K562 (cell line): ENCODE results near the gene NBPF14. TPM values are rescaled to one million over a fixed set of nuclear protein-coding genes. Genes with fewer than 3 reads are reported as not detected.
A peak's percentile ranks its signal among the peaks of the same experiment; 100 is the strongest.
"Not testable (repeated sequence)": the region's sequence is repeated elsewhere in the genome, so short reads cannot be mapped to it uniquely, and the experiment has no call there.

Experiments used
- ATF1 ChIP-seq, 2 experiments: fragments of 450-650 bp in 1 of 2; IDR thresholded peaks; 2 replicates each; pipeline ENCODE4 v1.6.1; 2016; ENCODE audit warnings: missing compliant biosample characterization in 1 of 2, missing genetic modification characterization in 1 of 2
- ATF7 ChIP-seq: fragments of 450-650 bp; IDR thresholded peaks from 2 replicates; pipeline ENCODE4 v1.7.1; 2014; ENCODE audit warnings: mild to moderate bottlenecking, moderate library complexity
- FOXO4 ChIP-seq: fragments of 450-650 bp; formaldehyde crosslinking; IDR thresholded peaks from 2 replicates; pipeline ENCODE4 v1.4.0; 2020; ENCODE audit warnings: mild to moderate bottlenecking, moderate library complexity
- IRF9 ChIP-seq: fragments of 450-650 bp; IDR thresholded peaks from 2 replicates; pipeline ENCODE4 v1.6.1; 2016; ENCODE audit warnings: missing biosample characterization, missing genetic modification characterization
- MEF2D ChIP-seq: conservative IDR thresholded peaks from 2 replicates; pipeline ENCODE4 v1.6.1; 2016; ENCODE audit warnings: low read depth, missing genetic modification characterization, missing compliant biosample characterization
- MTA3 ChIP-seq: fragments of 450-650 bp; formaldehyde crosslinking; IDR thresholded peaks from 2 replicates; pipeline ENCODE4 v1.6.1; 2017; ENCODE audit warnings: mild to moderate bottlenecking, borderline replicate concordance
- PATZ1 ChIP-seq: fragments of 250-450 bp; sonication (Bioruptor Pico); IDR thresholded peaks from 2 replicates; pipeline ENCODE4 v1.5.0; 2020; ENCODE audit warnings: mild to moderate bottlenecking, borderline replicate concordance
- PHB2 ChIP-seq: fragments of 450-650 bp; IDR thresholded peaks from 2 replicates; pipeline ENCODE4 v1.6.1; 2017; ENCODE audit warnings: low read depth
- PHF21A ChIP-seq: fragments of 450-650 bp; IDR thresholded peaks from 2 replicates; pipeline ENCODE4 v1.6.1; 2017; ENCODE audit warnings: low read depth, borderline replicate concordance
- RAD51 ChIP-seq: fragments of 450-650 bp; IDR thresholded peaks from 2 replicates; pipeline ENCODE4 v1.7.1; 2016; ENCODE audit warnings: low read depth, mild to moderate bottlenecking, borderline replicate concordance
- TAF9B ChIP-seq: fragments of 450-650 bp; IDR thresholded peaks from 2 replicates; pipeline ENCODE4 v1.6.1; 2018; ENCODE audit warnings: mild to moderate bottlenecking; ENCODE audit not compliant: partially characterized antibody
- TEAD4 ChIP-seq, 2 experiments: sonication (generic) in 1 of 2; formaldehyde crosslinking in 1 of 2; IDR thresholded peaks; 2 replicates each; pipeline versions ENCODE4 v1.6.1 to v1.8.0; 2012 to 2022; ENCODE audit warnings: borderline replicate concordance in 1 of 2, inconsistent platforms in 1 of 2, low read length in 1 of 2, mild to moderate bottlenecking in 1 of 2, missing genetic modification reagents in 1 of 2
- ZNF175 ChIP-seq: fragments of 200-800 bp; sonication (Bioruptor generic); IDR thresholded peaks from 2 replicates; pipeline ENCODE4 v1.6.1; 2016; ENCODE audit warnings: low read depth, mild to moderate bottlenecking, missing genetic modification characterization, missing compliant biosample characterization
- ZNF232 ChIP-seq: sonication (generic); formaldehyde crosslinking; IDR thresholded peaks from 2 replicates; pipeline ENCODE4 v1.8.0; 2022; ENCODE audit warnings: mild to moderate bottlenecking, missing genetic modification reagents
- ZNF780A ChIP-seq: fragments of 250-450 bp; sonication (Bioruptor Pico); IDR thresholded peaks from 2 replicates; pipeline ENCODE4 v1.5.0; 2021; ENCODE audit warnings: mild to moderate bottlenecking
- polyA plus RNA-seq, 8 experiments: library from polyadenylated mRNA; depleted of rRNA in 4 of 8; stranded (reverse) in 5 of 8; unstranded in 3 of 8; fragments of >200 nt; fragmentation: Nextera tagmentation in 2 of 8; fragmentation: Illumina TruSeq in 1 of 8; extraction: Ambion mirVana in 2 of 8; extraction: Trizol in 1 of 8; gene quantifications; 2 replicates each; pipeline versions ENCODE4 v1.2.1 to v1.2.3, GENCODE V29; 2011 to 2014; ENCODE audit warnings: inconsistent platforms in 1 of 8, missing spikeins in 1 of 8
- total RNA-seq, 7 experiments: library from RNA; depleted of rRNA in 6 of 7; stranded (reverse); fragments of >200 nt in 6 of 7; fragmentation: Illumina TruSeq in 2 of 7; extraction: Trizol in 2 of 7; gene quantifications; 2 replicates each; pipeline versions ENCODE4 v1.2.1 to v1.2.3, GENCODE V29; 2011 to 2021; ENCODE audit warnings: low replicate concordance in 1 of 7
- TF ChIP-seq, protein P1 (sequence below): fragments of 250-450 bp; sonication (Bioruptor Pico); IDR thresholded peaks from 2 replicates; pipeline ENCODE4 v1.8.0; 2021; ENCODE audit warnings: mild to moderate bottlenecking, moderate library complexity
- TF ChIP-seq, protein P2 (sequence below): fragments of 250-450 bp; sonication (Bioruptor Pico); IDR thresholded peaks from 2 replicates; pipeline ENCODE4 v1.8.0; 2022; ENCODE audit warnings: moderate library complexity, mild to moderate bottlenecking, inconsistent platforms
- TF ChIP-seq, protein P3 (sequence below): sonication (generic); formaldehyde crosslinking; IDR thresholded peaks from 2 replicates; pipeline ENCODE4 v1.8.1; 2023; ENCODE audit warnings: mild to moderate bottlenecking, missing genetic modification reagents, moderate library complexity

NBPF14 gene
- total and polyA plus RNA-seq, 9 of the 15 experiments (the other 6 are each of a cell fraction or from before 2014, with no cell fraction given): 0.99 to 10.6 (median 6.1) TPM

GRCh38 chr1:148522561-148523204, 73.1 kb downstream of the NBPF14 start (continued):
- peak; percentile 99 for TF ChIP-seq PATZ1 (CRISPR knock-in tag)
- TF ChIP-seq TEAD4 (IDR thresholded peaks at IDR 0.05; ENCODE audit: low read length): peak; percentile 86
- not testable (repeated sequence) for TF ChIP-seq TEAD4 (CRISPR knock-in tag; IDR thresholded peaks at IDR 0.05; ENCODE audit: borderline replicate concordance); ATF1 (CRISPR knock-in tag; IDR thresholded peaks at IDR 0.05)
- TF ChIP-seq PHB2: peak; percentile 70
- TF ChIP-seq, protein P1, sequence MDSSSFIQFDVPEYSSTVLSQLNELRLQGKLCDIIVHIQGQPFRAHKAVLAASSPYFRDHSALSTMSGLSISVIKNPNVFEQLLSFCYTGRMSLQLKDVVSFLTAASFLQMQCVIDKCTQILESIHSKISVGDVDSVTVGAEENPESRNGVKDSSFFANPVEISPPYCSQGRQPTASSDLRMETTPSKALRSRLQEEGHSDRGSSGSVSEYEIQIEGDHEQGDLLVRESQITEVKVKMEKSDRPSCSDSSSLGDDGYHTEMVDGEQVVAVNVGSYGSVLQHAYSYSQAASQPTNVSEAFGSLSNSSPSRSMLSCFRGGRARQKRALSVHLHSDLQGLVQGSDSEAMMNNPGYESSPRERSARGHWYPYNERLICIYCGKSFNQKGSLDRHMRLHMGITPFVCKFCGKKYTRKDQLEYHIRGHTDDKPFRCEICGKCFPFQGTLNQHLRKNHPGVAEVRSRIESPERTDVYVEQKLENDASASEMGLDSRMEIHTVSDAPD (CRISPR knock-in tag): peak; percentile 79
- TF ChIP-seq MTA3: peak; percentile 93
- peak; percentile 99 for TF ChIP-seq FOXO4 (CRISPR knock-in tag)
- TF ChIP-seq, protein P2, sequence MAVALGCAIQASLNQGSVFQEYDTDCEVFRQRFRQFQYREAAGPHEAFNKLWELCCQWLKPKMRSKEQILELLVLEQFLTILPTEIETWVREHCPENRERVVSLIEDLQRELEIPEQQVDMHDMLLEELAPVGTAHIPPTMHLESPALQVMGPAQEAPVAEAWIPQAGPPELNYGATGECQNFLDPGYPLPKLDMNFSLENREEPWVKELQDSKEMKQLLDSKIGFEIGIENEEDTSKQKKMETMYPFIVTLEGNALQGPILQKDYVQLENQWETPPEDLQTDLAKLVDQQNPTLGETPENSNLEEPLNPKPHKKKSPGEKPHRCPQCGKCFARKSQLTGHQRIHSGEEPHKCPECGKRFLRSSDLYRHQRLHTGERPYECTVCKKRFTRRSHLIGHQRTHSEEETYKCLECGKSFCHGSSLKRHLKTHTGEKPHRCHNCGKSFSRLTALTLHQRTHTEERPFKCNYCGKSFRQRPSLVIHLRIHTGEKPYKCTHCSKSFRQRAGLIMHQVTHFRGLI (CRISPR knock-in tag): 0 out of 2 replicates have a peak, but pooled peaks have one; percentile 43
- peak; percentile 30; the same call in 1 of the 2 replicates for TF ChIP-seq RAD51
- TF ChIP-seq MEF2D (tag): peak; percentile 73
- peak; percentile 96 for TF ChIP-seq TAF9B
- peak; percentile 53; the same call in 1 of the 2 replicates for TF ChIP-seq ZNF175 (CRISPR knock-in tag)
- peak; percentile 81; the same call in 1 of the 2 replicates for TF ChIP-seq IRF9
- TF ChIP-seq, protein P3, sequence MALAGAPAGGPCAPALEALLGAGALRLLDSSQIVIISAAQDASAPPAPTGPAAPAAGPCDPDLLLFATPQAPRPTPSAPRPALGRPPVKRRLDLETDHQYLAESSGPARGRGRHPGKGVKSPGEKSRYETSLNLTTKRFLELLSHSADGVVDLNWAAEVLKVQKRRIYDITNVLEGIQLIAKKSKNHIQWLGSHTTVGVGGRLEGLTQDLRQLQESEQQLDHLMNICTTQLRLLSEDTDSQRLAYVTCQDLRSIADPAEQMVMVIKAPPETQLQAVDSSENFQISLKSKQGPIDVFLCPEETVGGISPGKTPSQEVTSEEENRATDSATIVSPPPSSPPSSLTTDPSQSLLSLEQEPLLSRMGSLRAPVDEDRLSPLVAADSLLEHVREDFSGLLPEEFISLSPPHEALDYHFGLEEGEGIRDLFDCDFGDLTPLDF: peak; percentile 95
- TF ChIP-seq ZNF232: peak; percentile 65; the same call in 1 of the 2 replicates
- TF ChIP-seq ATF1 (tag; IDR thresholded peaks at IDR 0.05): peak; percentile 13; the same call in 1 of the 2 replicates
- peak; percentile 95 for TF ChIP-seq PHF21A
- peak; percentile 99 for TF ChIP-seq ZNF780A (CRISPR knock-in tag)
- TF ChIP-seq ATF7: peak; percentile 80
